ENCODE measurements around the gene EXOC4.

Gene EXOC4

GRCh38 chr7:134016942-134017303 is 764.0 kb downstream of the EXOC4 start:
- DNase-seq, result no peak

- DNase-seq, result peak; percentile 20 to 45
These were observed 765.4 kb downstream of the EXOC4 start for GRCh38 chr7:134018306-134018705.

GRCh38 chr7:134019251-134019650 is 766.4 kb downstream of the EXOC4 start:
- DNase-seq, result no peak

- DNase-seq, result no peak
These were observed 769.0 kb downstream of the EXOC4 start for GRCh38 chr7:134021836-134022235.

- DNase-seq, result no peak
These were observed 769.5 kb downstream of the EXOC4 start for GRCh38 chr7:134022286-134022911.

- DNase-seq, result no peak
These were observed 771.9 kb downstream of the EXOC4 start for GRCh38 chr7:134024739-134025138.

GRCh38 chr7:134028853-134029252 is 776.0 kb downstream of the EXOC4 start:
- DNase-seq, result no peak

- no peak for DNase-seq
These were observed 776.9 kb downstream of the EXOC4 start for GRCh38 chr7:134029743-134030142.

- no peak for DNase-seq
These were observed 777.6 kb downstream of the EXOC4 start for GRCh38 chr7:134030460-134030865.

- DNase-seq, result no peak
These were observed 779.1 kb downstream of the EXOC4 start for GRCh38 chr7:134031835-134032617.

- no peak for DNase-seq
These were observed 781.8 kb downstream of the EXOC4 start for GRCh38 chr7:134034652-134035051.

- no peak for DNase-seq
These were observed 785.1 kb downstream of the EXOC4 start for GRCh38 chr7:134037991-134038390.

- no peak for DNase-seq
These were observed 788.1 kb downstream of the EXOC4 start for GRCh38 chr7:134040988-134041387.

- no peak for DNase-seq
These were observed 788.6 kb downstream of the EXOC4 start for GRCh38 chr7:134041477-134041876.

GRCh38 chr7:134042307-134042706 is 789.4 kb downstream of the EXOC4 start:
- no peak for DNase-seq

- no peak for DNase-seq
These were observed 791.8 kb downstream of the EXOC4 start for GRCh38 chr7:134044682-134045081.

- no peak for DNase-seq
These were observed 792.8 kb downstream of the EXOC4 start for GRCh38 chr7:134045716-134046115.

GRCh38 chr7:134046594-134047128 is 793.8 kb downstream of the EXOC4 start:
- no peak for DNase-seq

- DNase-seq, result no peak
These were observed 794.8 kb downstream of the EXOC4 start for GRCh38 chr7:134047675-134048074.

GRCh38 chr7:134048166-134048565 is 795.3 kb downstream of the EXOC4 start:
- DNase-seq, result no peak

- no peak for DNase-seq
These were observed 798.1 kb downstream of the EXOC4 start for GRCh38 chr7:134051020-134051419.

- no peak for DNase-seq
These were observed 803.9 kb downstream of the EXOC4 start for GRCh38 chr7:134056816-134057215.

GRCh38 chr7:134058521-134058920 is 805.6 kb downstream of the EXOC4 start:
- DNase-seq, result no peak

GRCh38 chr7:134058980-134059379 is 806.1 kb downstream of the EXOC4 start:
- no peak for DNase-seq

Measured in hippocampal formation (tissue), 2 donors.